GM12892 (cell line): ENCODE measurements around the gene GIMD1.

Experiments used
- POLR2A ChIP-seq: IDR thresholded peaks from 2 replicates; pipeline ENCODE4 v1.6.1; 2011; ENCODE audit warnings: low read depth, low read length, control low read depth
- POLR2AphosphoS5 ChIP-seq: IDR thresholded peaks from 2 replicates; pipeline ENCODE4 v1.6.1; 2011; ENCODE audit warnings: low read depth, low read length, control low read depth

GRCh38 chr4:106365613-106366012 lies 3.0 kb downstream of the GIMD1 start:
- no peak for TF ChIP-seq POLR2A
- no peak for TF ChIP-seq POLR2AphosphoS5
